Activated T-cell treated with anti-CD3 and anti-CD28 coated beads, Interleukin-2, amount 50 U/mL, for 24 hours (primary cell): Measurements from ENCODE around the gene SYTL3.
"Not testable (repeated sequence)": the region's sequence is repeated elsewhere in the genome, so short reads cannot be mapped to it uniquely, and the experiment has no call there.

Experiments used
- DNase-seq: peaks from one replicate; pipeline ENCODE4 v3.0.0-alpha.2; 2020
- H3K27ac Mint-ChIP-seq: 2 replicates; pipeline ENCODE4 v1.8.0; 2020; ENCODE audit warnings: mild to moderate bottlenecking, mixed read lengths
- H3K27me3 Mint-ChIP-seq: 2 replicates; pipeline ENCODE4 v1.8.0; 2020; ENCODE audit warnings: mixed read lengths
- H3K36me3 Mint-ChIP-seq: 2 replicates; pipeline ENCODE4 v1.8.0; 2020; ENCODE audit warnings: low read depth, mixed read lengths
- H3K4me1 Mint-ChIP-seq: 2 replicates; pipeline ENCODE4 v1.8.0; 2020; ENCODE audit warnings: low read depth, mixed read lengths
- H3K4me3 Mint-ChIP-seq: 2 replicates; pipeline ENCODE4 v1.8.0; 2020; ENCODE audit warnings: mild to moderate bottlenecking, moderate library complexity, mixed read lengths
- H3K9me3 Mint-ChIP-seq: 2 replicates; pipeline ENCODE4 v1.8.0; 2020; ENCODE audit warnings: mixed read lengths

Gene SYTL3

DNA sequence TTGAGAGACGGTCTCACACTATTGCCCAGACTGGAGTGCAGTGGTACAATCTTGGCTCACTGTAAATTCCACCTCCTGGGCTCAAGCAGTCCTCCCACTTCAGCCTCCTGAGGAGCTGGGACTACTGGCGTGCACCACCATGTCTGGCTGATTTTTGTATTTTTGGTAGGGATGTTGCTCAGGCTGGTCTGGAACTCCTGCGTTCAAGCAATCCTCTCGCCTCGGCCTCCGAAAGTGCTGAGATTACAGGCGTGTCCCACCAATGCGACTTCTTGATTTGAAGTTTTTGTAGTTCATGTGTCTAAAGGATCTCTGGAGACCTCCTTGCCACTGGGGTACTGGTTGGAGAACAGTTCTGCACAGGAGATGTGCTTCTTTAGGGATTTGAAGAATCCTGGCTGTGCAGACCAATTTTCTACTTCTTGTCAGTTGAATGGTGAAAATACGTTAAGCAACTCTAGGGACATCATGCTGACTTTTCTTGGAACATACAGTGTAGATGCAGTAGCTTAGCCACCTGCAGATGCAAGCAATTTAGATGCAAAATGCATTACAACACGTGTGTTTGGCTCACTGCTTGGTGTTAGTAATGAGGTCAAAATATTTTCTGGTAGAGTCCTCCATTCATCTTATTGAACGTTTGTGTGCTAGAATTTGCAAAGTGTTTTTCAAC lies 28.2 kb downstream of the SYTL3 start:
- peak; percentile 11 for DNase-seq
- Mint-ChIP-seq H3K4me1 (peaks cover 28% of the 10 kb centered on the region), H3K4me3 (no peak overlapping the region), H3K27ac (no peak overlapping the region), H3K9me3 (no peaks in the 10 kb centered on the region), H3K36me3 (peaks cover 92% of the 10 kb centered on the region), H3K27me3 (no peaks in the 10 kb centered on the region)

GRCh38 chr6:158680015-158680414 lies 30.2 kb downstream of the SYTL3 start:
- no peak overlapping the region for H3K4me3 Mint-ChIP-seq
- DNase-seq: peak; percentile 9
- no peaks in the 10 kb centered on the region for H3K9me3 Mint-ChIP-seq
- H3K4me1 Mint-ChIP-seq: peaks cover 43% of the 10 kb centered on the region
- no peak overlapping the region for H3K27ac Mint-ChIP-seq
- H3K27me3 Mint-ChIP-seq: no peaks in the 10 kb centered on the region
- peaks cover 95% of the 10 kb centered on the region for H3K36me3 Mint-ChIP-seq

DNA sequence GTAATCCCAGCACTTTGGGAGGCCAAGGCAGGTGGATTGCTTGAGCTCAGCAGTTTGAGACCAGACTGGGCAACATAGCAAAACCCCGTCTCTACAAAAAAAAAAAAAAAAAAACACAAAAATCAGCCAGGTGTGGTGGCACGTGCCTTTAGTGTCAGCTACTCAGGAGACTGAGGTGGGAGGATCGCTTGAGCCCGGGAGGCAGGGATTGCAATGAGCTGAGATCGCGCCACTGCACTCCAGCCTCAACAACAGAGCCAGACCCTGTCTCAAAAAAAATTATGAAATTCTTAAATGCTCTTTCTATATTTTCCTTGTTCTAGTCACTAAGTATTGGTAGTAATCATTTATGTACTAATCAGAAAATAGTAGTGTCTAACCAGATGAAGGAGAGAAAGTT lies 30.6 kb downstream of the SYTL3 start:
- H3K4me3 Mint-ChIP-seq: no peak overlapping the region
- H3K4me1 Mint-ChIP-seq: peaks cover 42% of the 10 kb centered on the region
- H3K27me3 Mint-ChIP-seq: no peaks in the 10 kb centered on the region
- no peaks in the 10 kb centered on the region for H3K9me3 Mint-ChIP-seq
- H3K36me3 Mint-ChIP-seq: peaks cover 95% of the 10 kb centered on the region
- peak overlapping the region; percentile 18 for H3K27ac Mint-ChIP-seq
- no peak for DNase-seq

DNA sequence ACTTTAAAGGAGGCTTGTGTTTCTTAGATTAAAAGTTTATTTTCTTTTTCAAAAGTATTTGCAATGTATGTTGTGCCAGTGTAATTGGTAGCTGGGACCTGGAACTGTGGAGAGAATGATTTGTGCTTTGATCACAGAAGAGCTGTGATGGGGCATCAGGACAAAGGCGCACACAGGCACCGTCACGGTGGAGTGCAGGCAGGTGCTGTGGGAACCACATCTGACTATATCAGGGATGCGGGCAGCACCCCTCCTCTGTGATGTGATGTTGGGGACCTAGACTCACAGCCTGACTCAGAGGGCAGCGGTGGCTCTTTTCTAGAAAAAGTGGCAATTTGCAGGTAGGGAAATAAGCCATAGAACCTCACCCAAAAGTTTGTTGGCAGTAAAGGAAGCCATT lies 34.5 kb downstream of the SYTL3 start:
- H3K27ac Mint-ChIP-seq: peak overlapping the region; percentile 71

DNA sequence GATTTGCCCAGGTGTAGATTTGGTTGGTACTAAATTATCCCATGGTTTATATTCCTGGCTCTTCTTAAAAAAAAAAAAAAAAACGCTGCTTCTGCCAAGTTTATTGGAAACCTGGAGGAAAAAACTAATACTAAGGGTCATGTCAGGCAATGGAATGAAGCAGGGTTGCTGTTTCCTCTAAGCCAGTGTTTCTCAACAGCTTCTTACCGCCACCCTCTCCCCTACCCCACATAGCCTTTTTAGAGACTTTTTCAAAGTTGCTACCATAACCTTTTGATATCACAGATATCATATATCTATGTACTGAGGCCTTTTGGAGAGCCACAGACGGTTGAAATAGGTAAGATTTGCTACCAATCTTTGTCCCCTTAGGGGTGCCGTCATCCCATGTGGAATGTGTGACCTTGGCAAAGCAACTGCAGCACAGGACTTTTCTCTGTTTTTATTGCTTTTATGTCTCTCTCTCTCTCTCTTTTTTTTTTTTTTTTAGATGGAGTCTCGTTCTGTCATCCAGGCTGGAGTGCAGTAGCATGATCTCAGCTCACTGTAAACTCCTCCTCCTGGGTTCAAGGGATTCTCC lies 35.0 kb downstream of the SYTL3 start:
- H3K36me3 Mint-ChIP-seq: peaks cover 99% of the 10 kb centered on the region
- DNase-seq: peak; percentile 5
- no peaks in the 10 kb centered on the region for H3K9me3 Mint-ChIP-seq
- peaks cover 66% of the 10 kb centered on the region for H3K4me1 Mint-ChIP-seq
- H3K4me3 Mint-ChIP-seq: no peak overlapping the region
- no peaks in the 10 kb centered on the region for H3K27me3 Mint-ChIP-seq
- peak overlapping the region; percentile 65 for H3K27ac Mint-ChIP-seq

More for the DNA sequence above, 34.5 kb downstream of the SYTL3 start:
- peaks cover 66% of the 10 kb centered on the region for H3K4me1 Mint-ChIP-seq
- no peaks in the 10 kb centered on the region for H3K27me3 Mint-ChIP-seq
- peak; percentile 27 for DNase-seq
- no peaks in the 10 kb centered on the region for H3K9me3 Mint-ChIP-seq
- H3K36me3 Mint-ChIP-seq: peaks cover 99% of the 10 kb centered on the region
- H3K4me3 Mint-ChIP-seq: no peak overlapping the region

DNA sequence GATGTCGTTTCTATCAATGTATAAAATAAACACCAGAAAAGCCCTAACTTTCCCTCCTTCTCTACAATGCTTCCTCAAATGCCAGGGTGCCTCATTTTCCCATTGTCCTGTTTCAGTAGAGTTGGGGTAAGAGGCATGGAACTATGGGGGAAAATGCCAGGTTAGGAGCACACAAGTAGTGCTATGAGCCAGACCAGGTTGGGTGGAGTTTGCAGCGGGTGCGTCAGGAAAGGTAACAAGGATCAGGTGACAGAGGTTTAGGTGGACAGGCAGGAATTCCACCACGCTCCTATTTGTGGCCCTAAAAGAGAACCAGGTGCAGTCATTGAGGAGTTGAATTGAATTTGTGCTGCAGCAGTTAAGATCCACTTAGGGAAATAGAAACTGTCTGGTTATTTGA lies 36.5 kb downstream of the SYTL3 start:
- Mint-ChIP-seq H3K27ac (peak overlapping the region; percentile 80), H3K4me3 (no peak overlapping the region), H3K36me3 (peaks cover 95% of the 10 kb centered on the region), H3K9me3 (no peaks in the 10 kb centered on the region), H3K4me1 (peaks cover 78% of the 10 kb centered on the region), H3K27me3 (no peaks in the 10 kb centered on the region)
- DNase-seq: no peak

DNA sequence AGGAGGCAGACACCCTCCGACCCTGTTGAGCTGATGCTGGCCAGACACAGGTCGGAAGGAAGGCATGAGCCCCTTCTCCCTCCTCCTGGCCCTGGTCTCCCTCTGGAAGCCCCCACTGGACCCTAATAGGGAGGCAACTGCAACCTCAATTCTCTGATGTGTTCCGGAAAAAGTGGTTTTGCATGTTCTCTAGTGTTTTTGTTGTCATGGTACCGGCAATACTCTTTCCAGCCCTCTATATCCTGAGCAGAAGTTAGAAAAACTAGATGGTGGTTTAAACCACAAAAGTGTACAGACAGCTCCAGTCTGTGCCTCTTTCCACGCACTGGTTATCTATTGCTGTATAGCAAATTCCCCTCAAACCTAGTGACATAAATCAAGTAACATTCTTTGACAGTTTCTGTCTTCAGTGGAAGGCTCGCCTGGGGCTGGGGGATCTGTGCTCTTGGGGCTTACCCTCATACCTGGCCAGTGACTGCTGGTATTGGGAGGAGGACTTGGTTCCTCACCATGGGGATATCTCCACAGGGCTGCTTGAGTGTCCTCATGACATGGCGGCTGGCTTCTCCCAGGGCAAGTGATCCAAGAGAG lies 37.0 kb downstream of the SYTL3 start:
- Mint-ChIP-seq H3K9me3 (no peaks in the 10 kb centered on the region), H3K36me3 (peaks cover 90% of the 10 kb centered on the region), H3K27ac (peak overlapping the region; percentile 80), H3K27me3 (no peaks in the 10 kb centered on the region), H3K4me1 (peaks cover 77% of the 10 kb centered on the region), H3K4me3 (peak overlapping the region; percentile 16)
- DNase-seq: peak; percentile 41

DNA sequence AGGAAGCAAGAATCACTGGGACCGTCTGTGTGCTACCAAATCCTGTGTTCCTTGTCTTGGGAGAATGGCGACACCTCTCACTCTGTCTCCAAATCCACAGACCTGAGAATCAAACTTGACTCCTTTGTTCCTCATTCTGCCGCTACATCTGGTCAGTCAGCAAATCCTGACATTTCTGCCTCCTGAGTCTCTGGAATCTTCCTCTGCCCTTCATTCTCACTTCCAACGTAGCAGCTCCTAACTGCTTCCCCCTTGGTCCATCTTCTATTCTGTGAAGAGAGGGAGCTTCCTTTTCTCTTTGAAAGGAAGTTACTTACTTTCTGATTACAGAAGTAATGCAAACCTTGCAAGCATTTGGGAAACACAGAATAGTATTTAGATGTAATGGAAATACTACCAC lies 37.7 kb downstream of the SYTL3 start:
- Mint-ChIP-seq H3K36me3 (peaks cover 89% of the 10 kb centered on the region), H3K27ac (peak overlapping the region; percentile 80), H3K4me3 (no peak overlapping the region), H3K27me3 (no peaks in the 10 kb centered on the region), H3K9me3 (no peaks in the 10 kb centered on the region), H3K4me1 (peaks cover 75% of the 10 kb centered on the region)
- DNase-seq: no peak

- Mint-ChIP-seq H3K27ac (peak overlapping the region; percentile 40), H3K36me3 (peaks cover 87% of the 10 kb centered on the region), H3K9me3 (no peaks in the 10 kb centered on the region), H3K4me1 (peaks cover 66% of the 10 kb centered on the region), H3K4me3 (no peak overlapping the region), H3K27me3 (no peaks in the 10 kb centered on the region)
- no peak for DNase-seq
These were observed 39.0 kb downstream of the SYTL3 start for GRCh38 chr6:158688860-158689259.

- H3K27me3 Mint-ChIP-seq: no peaks in the 10 kb centered on the region
- H3K9me3 Mint-ChIP-seq: no peaks in the 10 kb centered on the region
- no peak for DNase-seq
- H3K4me3 Mint-ChIP-seq: no peak overlapping the region
- H3K36me3 Mint-ChIP-seq: peaks cover 79% of the 10 kb centered on the region
- H3K4me1 Mint-ChIP-seq: peaks cover 26% of the 10 kb centered on the region
- H3K27ac Mint-ChIP-seq: no peak overlapping the region
These were observed 45.1 kb downstream of the SYTL3 start for GRCh38 chr6:158694913-158695312.

GRCh38 chr6:158697811-158698210 lies 48.0 kb downstream of the SYTL3 start:
- Mint-ChIP-seq H3K9me3 (no peaks in the 10 kb centered on the region), H3K4me3 (no peak overlapping the region), H3K4me1 (peaks cover 23% of the 10 kb centered on the region), H3K36me3 (peaks cover 74% of the 10 kb centered on the region), H3K27me3 (no peaks in the 10 kb centered on the region), H3K27ac (no peak overlapping the region)
- peak; percentile 8 for DNase-seq

- Mint-ChIP-seq H3K27me3 (no peaks in the 10 kb centered on the region), H3K9me3 (no peaks in the 10 kb centered on the region), H3K36me3 (peaks cover 69% of the 10 kb centered on the region), H3K4me3 (no peak overlapping the region), H3K4me1 (peaks cover 29% of the 10 kb centered on the region), H3K27ac (no peak overlapping the region)
- peak; percentile 30 for DNase-seq
These were observed 49.1 kb downstream of the SYTL3 start for GRCh38 chr6:158698931-158699330.

DNA sequence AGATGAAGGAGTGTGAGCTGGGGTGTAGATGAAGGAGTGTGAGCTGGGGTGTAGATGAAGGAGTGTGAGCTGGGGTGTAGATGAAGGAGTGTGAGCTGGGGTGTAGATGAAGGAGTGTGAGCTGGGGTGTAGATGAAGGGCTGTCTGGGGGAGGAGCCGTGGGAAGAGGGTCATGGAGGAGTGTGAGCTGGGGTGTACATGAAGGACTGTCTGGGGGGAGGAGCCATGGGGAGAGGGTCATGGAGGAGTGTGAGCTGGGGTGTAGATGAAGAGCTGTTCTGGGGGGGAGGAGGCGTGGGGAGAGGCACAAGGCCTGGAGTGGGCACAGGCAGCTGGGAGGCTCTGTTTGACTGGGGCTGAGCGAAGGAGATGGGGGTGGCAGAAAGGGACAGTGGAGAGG lies 51.4 kb downstream of the SYTL3 start:
- Mint-ChIP-seq H3K27ac (peak overlapping the region; percentile 18), H3K36me3 (peaks cover 55% of the 10 kb centered on the region), H3K4me1 (peaks cover 36% of the 10 kb centered on the region)
- DNase-seq: peak; percentile 23
- H3K9me3 Mint-ChIP-seq, H3K4me3 Mint-ChIP-seq, H3K27me3 Mint-ChIP-seq: not testable (repeated sequence)

- no peak overlapping the region for H3K4me3 Mint-ChIP-seq
- peak; percentile 29 for DNase-seq
- H3K9me3 Mint-ChIP-seq: no peaks in the 10 kb centered on the region
- H3K4me1 Mint-ChIP-seq: peaks cover 31% of the 10 kb centered on the region
- peak overlapping the region; percentile 59 for H3K27ac Mint-ChIP-seq
- H3K27me3 Mint-ChIP-seq: no peaks in the 10 kb centered on the region
- H3K36me3 Mint-ChIP-seq: peaks cover 55% of the 10 kb centered on the region
These were observed 53.4 kb downstream of the SYTL3 start for GRCh38 chr6:158703111-158703836.
